K562 (cell line): ENCODE results near the gene DYNC2I2. TPM values are rescaled to one million over a fixed set of nuclear protein-coding genes. Genes with fewer than 3 reads are reported as not detected.

Experiments
- BCLAF1 ChIP-seq, 2 experiments: fragments of 450-650 bp in 1 of 2; IDR thresholded peaks; 2 replicates each; pipeline ENCODE4 v1.6.1; 2011 to 2017; ENCODE audit warnings: low read depth in 2 of 2, antibody characterized with exemption in 1 of 2, borderline replicate concordance in 1 of 2, low read length in 1 of 2, mild to moderate bottlenecking in 1 of 2, mixed read lengths in 1 of 2; ENCODE audit not compliant: control insufficient read depth in 1 of 2
- CLOCK ChIP-seq: fragments of 250-450 bp; sonication (Bioruptor Pico); IDR thresholded peaks from 2 replicates; pipeline ENCODE4 v1.4.0; 2020; ENCODE audit warnings: mild to moderate bottlenecking, moderate library complexity, borderline replicate concordance
- ERF ChIP-seq: fragments of 450-650 bp; formaldehyde crosslinking; IDR thresholded peaks from 2 replicates; pipeline ENCODE4 v1.4.0; 2020; ENCODE audit warnings: mild to moderate bottlenecking, mixed read lengths
- MAZ ChIP-seq, 2 experiments: fragments of 450-650 bp in 1 of 2; sonication (generic) in 1 of 2; formaldehyde crosslinking; IDR thresholded peaks in 1 of 2; conservative IDR thresholded peaks in 1 of 2; 2 replicates each; pipeline versions ENCODE4 v1.4.0 to v1.5.0; 2020; ENCODE audit warnings: mild to moderate bottlenecking in 1 of 2, missing genetic modification reagents in 1 of 2
- STAG1 ChIP-seq: sonication (generic); formaldehyde crosslinking; IDR thresholded peaks from 2 replicates; pipeline ENCODE4 v1.5.0; 2020; ENCODE audit warnings: missing genetic modification reagents, borderline replicate concordance
- THAP7 ChIP-seq: fragments of 250-450 bp; sonication (Bioruptor Pico); IDR thresholded peaks from 2 replicates; pipeline ENCODE4 v1.5.0; 2021
- polyA plus RNA-seq, 8 experiments: library from polyadenylated mRNA; depleted of rRNA in 4 of 8; stranded (reverse) in 5 of 8; unstranded in 3 of 8; fragments of >200 nt; fragmentation: Nextera tagmentation in 2 of 8; fragmentation: Illumina TruSeq in 1 of 8; extraction: Ambion mirVana in 2 of 8; extraction: Trizol in 1 of 8; gene quantifications; 2 replicates each; pipeline versions ENCODE4 v1.2.1 to v1.2.3, GENCODE V29; 2011 to 2014; ENCODE audit warnings: inconsistent platforms in 1 of 8, missing spikeins in 1 of 8
- total RNA-seq, 7 experiments: library from RNA; depleted of rRNA in 6 of 7; stranded (reverse); fragments of >200 nt in 6 of 7; fragmentation: Illumina TruSeq in 2 of 7; extraction: Trizol in 2 of 7; gene quantifications; 2 replicates each; pipeline versions ENCODE4 v1.2.1 to v1.2.3, GENCODE V29; 2011 to 2021; ENCODE audit warnings: low replicate concordance in 1 of 7
- TF ChIP-seq, protein P1 (sequence below): conservative IDR thresholded peaks from 2 replicates; pipeline ENCODE4 v1.6.1; 2011; ENCODE audit warnings: low read depth, mild to moderate bottlenecking, low read length; ENCODE audit not compliant: control insufficient read depth

The DYNC2I2 gene
- total and polyA plus RNA-seq, 9 of the 15 experiments (the other 6 are each of a cell fraction or from before 2014, with no cell fraction given): 1.5 to 249 (median 70.0) TPM

DNA sequence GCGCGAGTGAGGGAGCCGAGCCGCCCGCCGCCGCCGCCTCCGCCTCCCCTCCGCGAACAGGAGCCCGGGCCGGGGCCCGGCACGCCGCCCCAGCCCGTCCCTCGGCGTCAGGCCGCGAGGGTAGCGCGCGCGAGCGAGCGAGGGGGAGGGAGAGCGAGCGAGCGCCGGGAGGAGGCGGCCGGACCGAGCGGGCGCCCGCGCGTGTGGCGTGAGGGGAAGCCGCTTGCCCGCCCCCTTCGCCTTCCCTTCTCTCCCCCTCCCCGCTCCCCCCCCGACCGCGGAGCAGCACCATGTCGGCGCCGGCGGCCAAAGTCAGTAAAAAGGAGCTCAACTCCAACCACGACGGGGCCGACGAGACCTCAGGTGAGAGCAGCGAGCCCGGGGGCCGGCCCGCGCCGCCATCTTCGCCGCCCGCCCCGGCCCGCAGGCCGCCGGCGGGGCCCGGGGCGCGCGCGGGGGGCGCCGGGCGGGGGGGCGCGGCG, 32.7 kb upstream of the DYNC2I2 start (continued):
- TF ChIP-seq BCLAF1 (IDR thresholded peaks at IDR 0.05; ENCODE audit: borderline replicate concordance in 1 of 2, control insufficient read depth in 1 of 2, low read depth in 2 of 2, low read length in 1 of 2) (0 out of 4 replicates have a peak, but pooled peaks of 1 of the 2 experiments have one; percentile 13), THAP7 (CRISPR knock-in tag) (0 out of 2 replicates have a peak, but pooled peaks have one; percentile 59), MAZ (CRISPR knock-in tag; conservative IDR thresholded peaks at IDR 0.05 in 1 of 2, IDR thresholded peaks at IDR 0.05 in 1 of 2) (peak in 1 of 2 experiments; percentile 32; a peak in 3 of 4 replicates), STAG1 (CRISPR knock-in tag) (no peak), ERF (CRISPR knock-in tag) (peak; percentile 88; the same call in 1 of the 2 replicates), CLOCK (CRISPR knock-in tag) (no peak)
- TF ChIP-seq, protein P1, sequence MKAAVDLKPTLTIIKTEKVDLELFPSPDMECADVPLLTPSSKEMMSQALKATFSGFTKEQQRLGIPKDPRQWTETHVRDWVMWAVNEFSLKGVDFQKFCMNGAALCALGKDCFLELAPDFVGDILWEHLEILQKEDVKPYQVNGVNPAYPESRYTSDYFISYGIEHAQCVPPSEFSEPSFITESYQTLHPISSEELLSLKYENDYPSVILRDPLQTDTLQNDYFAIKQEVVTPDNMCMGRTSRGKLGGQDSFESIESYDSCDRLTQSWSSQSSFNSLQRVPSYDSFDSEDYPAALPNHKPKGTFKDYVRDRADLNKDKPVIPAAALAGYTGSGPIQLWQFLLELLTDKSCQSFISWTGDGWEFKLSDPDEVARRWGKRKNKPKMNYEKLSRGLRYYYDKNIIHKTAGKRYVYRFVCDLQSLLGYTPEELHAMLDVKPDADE: peak; percentile 84
